Neural progenitor cell (in vitro differentiated cells): ENCODE measurements around the gene EIF1AY. TPM values are rescaled to one million over a fixed set of nuclear protein-coding genes. Genes with fewer than 3 reads are reported as not detected.
"Not testable (repeated sequence)": the region's sequence is repeated elsewhere in the genome, so short reads cannot be mapped to it uniquely, and the experiment has no call there.

Source experiments
- DNase-seq: peaks from one replicate; pipeline ENCODE4 v3.0.0-alpha.2; 2016; ENCODE audit warnings: low spot score
- H2AFZ ChIP-seq: fragments of 200-600 bp; sonication (generic); replicated peaks from 2 replicates; pipeline ENCODE4 v1.6.1; 2016; ENCODE audit warnings: antibody characterized with exemption
- H3F3A ChIP-seq: fragments of 200-600 bp; sonication (generic); 2 replicates; pipeline ENCODE4 v1.6.1; 2016; ENCODE audit warnings: antibody characterized with exemption, low read depth
- H3K27ac ChIP-seq: fragments of 200-600 bp; sonication (generic); 2 replicates; pipeline ENCODE4 v1.5.1; 2016; ENCODE audit warnings: mild to moderate bottlenecking
- H3K27me3 ChIP-seq: fragments of 200-600 bp; sonication (generic); 2 replicates; pipeline ENCODE4 v1.6.1; 2016; ENCODE audit warnings: mild to moderate bottlenecking, moderate library complexity
- H3K36me3 ChIP-seq: fragments of 200-600 bp; sonication (generic); 2 replicates; pipeline ENCODE4 v1.5.1; 2016
- H3K4me1 ChIP-seq: fragments of 200-600 bp; sonication (generic); 2 replicates; pipeline ENCODE4 v1.6.1; 2016; ENCODE audit warnings: mixed run types
- H3K4me2 ChIP-seq: fragments of 200-600 bp; sonication (generic); 2 replicates; pipeline ENCODE4 v1.6.1; 2016
- H3K4me3 ChIP-seq: fragments of 200-600 bp; sonication (generic); 2 replicates; pipeline ENCODE4 v1.5.1; 2016
- H3K79me2 ChIP-seq: fragments of 200-600 bp; sonication (generic); 2 replicates; pipeline ENCODE4 v1.6.1; 2016; ENCODE audit warnings: low read depth
- H3K9ac ChIP-seq: fragments of 200-600 bp; sonication (generic); 2 replicates; pipeline ENCODE4 v1.6.1; 2016
- H3K9me3 ChIP-seq: fragments of 200-600 bp; sonication (generic); 2 replicates; pipeline ENCODE4 v1.5.1; 2016; ENCODE audit warnings: low read depth
- H4K20me1 ChIP-seq: fragments of 200-600 bp; sonication (generic); 2 replicates; pipeline ENCODE4 v1.6.1; 2016; ENCODE audit warnings: low read depth
- H3K27ac Mint-ChIP-seq: 3 replicates; pipeline ENCODE4 v1.8.0; 2021; ENCODE audit warnings: mixed read lengths
- H3K27me3 Mint-ChIP-seq: 2 replicates; pipeline ENCODE4 v1.8.0; 2022; ENCODE audit warnings: low read depth, mild to moderate bottlenecking, inconsistent platforms, moderate library complexity, mixed read lengths; ENCODE audit not compliant: insufficient read depth
- H3K36me3 Mint-ChIP-seq: 3 replicates; pipeline ENCODE4 v1.8.0; 2021; ENCODE audit warnings: mixed read lengths
- H3K4me1 Mint-ChIP-seq: 3 replicates; pipeline ENCODE4 v1.8.0; 2021; ENCODE audit warnings: mixed read lengths
- H3K4me3 Mint-ChIP-seq: 3 replicates; pipeline ENCODE4 v1.8.0; 2021; ENCODE audit warnings: mild to moderate bottlenecking, moderate library complexity, mixed read lengths
- H3K9me3 Mint-ChIP-seq: 3 replicates; pipeline ENCODE4 v1.8.0; 2020; ENCODE audit warnings: mixed read lengths
- CTCF ChIP-seq: fragments of 200-600 bp; sonication (generic); IDR thresholded peaks from 2 replicates; pipeline ENCODE4 v1.5.1; 2017; ENCODE audit warnings: antibody characterized with exemption, mild to moderate bottlenecking
- EZH2 ChIP-seq: fragments of 200-600 bp; sonication (generic); IDR thresholded peaks from 2 replicates; pipeline ENCODE4 v1.6.1; 2017; ENCODE audit warnings: antibody characterized with exemption, mild to moderate bottlenecking, moderate library complexity
- EZH2phosphoT487 ChIP-seq: fragments of 200-600 bp; sonication (generic); IDR thresholded peaks from 2 replicates; pipeline ENCODE4 v1.6.1; 2017; ENCODE audit warnings: antibody characterized with exemption
- total RNA-seq: library from RNA; depleted of rRNA; stranded (reverse); fragments of >200 nt; gene quantifications from 2 replicates; pipeline ENCODE4 v1.2.3, GENCODE V29; 2015; ENCODE audit warnings: low replicate concordance

Gene EIF1AY
- total RNA-seq, 1 donor from 2014 or later, result not detected

GRCh38 chrY:20549289-20549688, 26.3 kb upstream of the EIF1AY start:
- H3K9me3 Mint-ChIP-seq, result no peaks in the 10 kb centered on the region
- no peak overlapping the region for H3K4me3 Mint-ChIP-seq
- H3K27me3 Mint-ChIP-seq, result no peaks in the 10 kb centered on the region
- H2AFZ ChIP-seq, result no peak overlapping the region
- H3K4me1 Mint-ChIP-seq, result no peaks in the 10 kb centered on the region
- no peak for DNase-seq
- no peaks in the 10 kb centered on the region for H3K79me2 ChIP-seq
- H3K9ac ChIP-seq, result no peak overlapping the region
- no peaks in the 10 kb centered on the region for H3K4me1 ChIP-seq
- H4K20me1 ChIP-seq, result no peaks in the 10 kb centered on the region
- no peak overlapping the region for H3K4me2 ChIP-seq
- no peak overlapping the region for H3K27ac Mint-ChIP-seq
- no peaks in the 10 kb centered on the region for H3K36me3 ChIP-seq
- no peaks in the 10 kb centered on the region for H3K9me3 ChIP-seq
- no peak overlapping the region for H3K4me3 ChIP-seq
- TF ChIP-seq EZH2, result no peak
- TF ChIP-seq EZH2phosphoT487, result no peak
- no peak for TF ChIP-seq CTCF
- H3F3A ChIP-seq, result no peaks in the 10 kb centered on the region
- H3K36me3 Mint-ChIP-seq, result no peaks in the 10 kb centered on the region
- H3K27ac ChIP-seq, result no peak overlapping the region
- no peaks in the 10 kb centered on the region for H3K27me3 ChIP-seq

GRCh38 chrY:20551840-20552239, 23.7 kb upstream of the EIF1AY start:
- no peaks in the 10 kb centered on the region for H3K79me2 ChIP-seq
- no peaks in the 10 kb centered on the region for H3K27me3 ChIP-seq
- H3K36me3 ChIP-seq, result no peaks in the 10 kb centered on the region
- Mint-ChIP-seq H3K27me3 (no peaks in the 10 kb centered on the region), H3K9me3 (no peaks in the 10 kb centered on the region), H3K4me1 (no peaks in the 10 kb centered on the region), H3K4me3 (no peak overlapping the region), H3K27ac (no peak overlapping the region), H3K36me3 (no peaks in the 10 kb centered on the region)
- H3K4me2 ChIP-seq, result no peak overlapping the region
- no peak for TF ChIP-seq EZH2
- TF ChIP-seq EZH2phosphoT487, result no peak
- TF ChIP-seq CTCF, result no peak
- no peak overlapping the region for H2AFZ ChIP-seq
- no peaks in the 10 kb centered on the region for H3F3A ChIP-seq
- no peaks in the 10 kb centered on the region for H3K9me3 ChIP-seq
- no peaks in the 10 kb centered on the region for H3K4me1 ChIP-seq
- no peak overlapping the region for H3K27ac ChIP-seq
- no peaks in the 10 kb centered on the region for H4K20me1 ChIP-seq
- no peak overlapping the region for H3K9ac ChIP-seq
- H3K4me3 ChIP-seq, result no peak overlapping the region
- DNase-seq, result no peak

GRCh38 chrY:20552764-20553323, 22.7 kb upstream of the EIF1AY start:
- H3K4me3 Mint-ChIP-seq, H3K27ac ChIP-seq, H2AFZ ChIP-seq, H3K4me1 ChIP-seq, H3F3A ChIP-seq, H3K4me2 ChIP-seq, H3K4me1 Mint-ChIP-seq, H3K27ac Mint-ChIP-seq, H3K79me2 ChIP-seq, H4K20me1 ChIP-seq, H3K9me3 Mint-ChIP-seq, H3K4me3 ChIP-seq, H3K36me3 Mint-ChIP-seq, H3K9ac ChIP-seq, H3K9me3 ChIP-seq, H3K27me3 Mint-ChIP-seq, H3K36me3 ChIP-seq, H3K27me3 ChIP-seq, DNase-seq: not testable (repeated sequence)

- no peak overlapping the region for H3K4me3 Mint-ChIP-seq
- Histone ChIP-seq H3K79me2 (no peaks in the 10 kb centered on the region), H3K4me1 (no peaks in the 10 kb centered on the region), H3K27ac (no peak overlapping the region), H3K9me3 (no peaks in the 10 kb centered on the region), H2AFZ (no peak overlapping the region), H3F3A (no peaks in the 10 kb centered on the region), H3K27me3 (no peaks in the 10 kb centered on the region), H3K36me3 (no peaks in the 10 kb centered on the region), H3K9ac (no peak overlapping the region), H3K4me2 (no peak overlapping the region), H3K4me3 (no peak overlapping the region), H4K20me1 (no peaks in the 10 kb centered on the region)
- no peaks in the 10 kb centered on the region for H3K27me3 Mint-ChIP-seq
- no peaks in the 10 kb centered on the region for H3K9me3 Mint-ChIP-seq
- TF ChIP-seq EZH2phosphoT487 (no peak), EZH2 (no peak), CTCF (no peak)
- H3K27ac Mint-ChIP-seq, result no peak overlapping the region
- DNase-seq, result no peak
- H3K36me3 Mint-ChIP-seq, result no peaks in the 10 kb centered on the region
- H3K4me1 Mint-ChIP-seq, result no peaks in the 10 kb centered on the region
Observed at GRCh38 chrY:20555820-20556219, 19.8 kb upstream of the EIF1AY start.
